SK-N-DZ (cell line): ENCODE measurements around the gene SHOC2. TPM values are rescaled to one million over a fixed set of nuclear protein-coding genes. Genes with fewer than 3 reads are reported as not detected.

Experiments
- DNase-seq: peaks from one replicate; pipeline ENCODE4 v3.0.0-alpha.2; 2015; ENCODE audit warnings: low spot score
- polyA plus RNA-seq, 2 experiments: library from polyadenylated mRNA; depleted of rRNA; stranded (reverse); fragments of >200 nt; gene quantifications; 2 replicates each; pipeline ENCODE4 v1.2.3, GENCODE V29; 2014

The SHOC2 gene
- polyA plus RNA-seq (2014; cell fraction: cytosol; rRNA removed), result 13.3 and 22.3 TPM in 2 replicates
- 10.2 and 10.6 TPM in 2 replicates for polyA plus RNA-seq (2014; cell fraction: nucleus; rRNA removed)

DNA sequence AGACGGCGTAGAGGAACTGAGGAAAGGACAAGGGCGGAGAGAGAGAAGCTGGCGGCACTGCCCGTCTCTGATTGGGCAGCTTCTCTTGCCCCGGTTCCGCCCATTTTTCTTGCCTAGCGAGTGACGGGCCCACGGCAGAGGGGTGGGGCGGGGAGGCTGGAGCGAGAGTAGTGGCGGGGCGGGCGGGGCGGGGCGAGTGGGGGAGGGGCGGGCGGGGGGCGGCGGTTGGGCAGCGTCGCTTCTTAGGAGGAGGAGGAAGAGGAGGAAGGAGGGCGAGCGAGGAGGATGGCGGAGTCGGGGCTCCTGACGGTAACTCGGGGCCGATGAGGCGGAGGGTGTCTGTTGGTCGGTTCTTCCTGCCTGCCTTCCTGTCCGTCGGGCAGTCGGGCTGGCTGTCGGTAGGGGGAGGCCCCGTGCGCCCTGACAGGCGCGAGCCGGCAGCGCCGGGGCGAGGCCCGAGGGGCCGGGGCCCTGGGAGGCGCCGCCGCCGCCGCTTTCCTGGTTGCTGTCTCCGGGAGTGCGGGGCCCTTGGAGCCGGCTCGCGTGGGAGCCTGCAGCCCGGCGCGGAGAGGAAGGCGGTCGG, at the start of gene SHOC2:
Gene SHOC2 (plus strand): TSS at position 256 of the 583 bp plus-strand sequence. CDS start 44,755 bp downstream, outside the sequence.
- DNase-seq, result no peak

- DNase-seq, result peak; percentile 30
Observed at GRCh38 chr10:110870823-110871297, 48.5 kb upstream of the SHOC2 start.

- DNase-seq, result peak; percentile 99
Observed at GRCh38 chr10:110871298-110872084, 47.9 kb upstream of the SHOC2 start, which contains the start of gene PDCD4. TSS of gene PDCD4 (plus strand) at chr10:110871928. CDS start at chr10:110876028, 4,100 bp downstream.

DNA sequence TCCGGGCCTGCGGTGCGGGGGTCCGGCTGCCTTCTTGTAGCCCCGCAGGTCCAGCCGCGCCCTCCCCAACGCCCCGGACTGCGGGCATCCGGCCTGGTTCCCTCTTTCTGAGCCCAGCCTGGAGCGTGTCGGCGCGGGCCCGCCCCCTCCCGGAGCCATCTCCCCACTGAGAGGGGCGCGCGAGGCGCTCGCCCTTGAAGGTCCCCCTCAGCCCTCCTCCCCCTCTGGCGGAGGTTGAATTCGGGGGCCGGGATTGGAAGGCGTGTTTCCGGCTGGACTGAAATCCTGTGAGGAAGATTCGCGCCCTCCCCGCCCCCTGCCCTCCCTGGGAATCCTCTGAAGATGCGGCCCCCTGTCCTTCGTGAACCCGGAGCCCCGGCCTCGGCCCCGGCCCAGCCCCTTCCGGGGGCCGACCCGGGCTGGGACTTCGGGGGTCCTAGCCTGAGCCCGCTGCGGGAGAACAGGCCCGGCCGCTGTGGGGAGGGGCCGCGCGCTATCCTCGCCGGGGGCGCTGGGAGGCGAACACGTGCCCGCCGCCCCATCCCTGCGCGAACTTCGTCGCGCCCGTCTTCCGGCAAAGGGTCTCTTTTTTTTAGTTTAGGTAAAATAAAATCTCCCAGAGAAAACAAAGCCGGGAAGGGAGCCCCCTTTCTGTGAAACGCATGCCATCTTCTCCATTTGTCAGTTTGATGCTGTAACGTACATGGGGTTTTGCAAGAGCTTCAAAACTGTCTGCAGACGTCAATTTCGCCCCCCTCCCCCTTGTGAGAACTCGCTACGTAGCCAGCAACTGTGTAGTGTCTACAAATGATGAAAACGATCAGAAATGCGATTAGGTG, 47.0 kb upstream of the SHOC2 start:
- DNase-seq, result peak; percentile 95

DNA sequence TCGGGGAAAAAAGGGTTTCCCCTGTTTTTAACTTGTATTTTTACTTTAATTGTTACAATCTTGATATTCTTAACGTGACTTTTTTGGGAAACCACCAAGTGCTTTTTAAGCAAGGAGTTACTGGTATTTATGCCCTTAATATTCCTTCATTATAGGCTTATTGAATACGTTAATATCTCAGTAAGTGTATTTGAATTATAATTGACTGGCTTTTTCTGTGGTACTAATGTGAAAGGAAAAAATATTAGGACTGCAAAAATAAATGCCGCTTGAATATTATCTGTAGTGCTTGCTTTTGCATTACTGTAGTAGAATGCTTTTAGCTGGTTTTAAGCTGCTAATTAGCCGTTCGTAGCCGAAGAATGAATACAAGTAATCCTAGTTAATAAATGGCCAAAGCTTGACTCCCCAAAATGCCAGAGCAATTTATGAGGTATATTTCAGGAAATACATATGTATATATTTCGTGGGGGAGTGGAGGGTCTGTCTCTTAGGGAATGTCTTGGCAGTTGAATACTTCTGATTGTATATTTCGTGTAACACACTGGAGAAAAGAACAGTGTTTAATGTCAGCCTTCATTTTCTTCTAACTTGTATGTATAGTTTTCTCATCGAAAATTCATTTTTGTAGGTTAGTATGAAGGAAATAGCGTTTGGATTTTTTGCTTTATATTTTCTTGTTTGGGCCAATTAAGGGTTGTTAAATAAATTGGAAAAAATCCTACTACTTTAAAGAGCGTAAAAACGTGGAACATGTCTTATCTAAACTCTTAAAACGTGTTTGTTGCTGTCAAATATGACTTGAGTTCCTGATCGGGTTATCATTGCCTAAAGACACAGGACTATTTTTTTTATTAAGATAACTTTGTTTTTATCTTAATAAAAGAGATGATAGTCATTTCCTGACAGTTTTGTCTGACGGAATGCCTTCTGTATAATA, 46.1 kb upstream of the SHOC2 start:
- DNase-seq, result no peak

GRCh38 chr10:110873951-110874350, 45.5 kb upstream of the SHOC2 start:
- no peak for DNase-seq

- DNase-seq, result no peak
Observed at GRCh38 chr10:110876000-110876399, 43.4 kb upstream of the SHOC2 start.

- DNase-seq, result no peak
Observed at GRCh38 chr10:110876788-110877187, 42.6 kb upstream of the SHOC2 start.

DNA sequence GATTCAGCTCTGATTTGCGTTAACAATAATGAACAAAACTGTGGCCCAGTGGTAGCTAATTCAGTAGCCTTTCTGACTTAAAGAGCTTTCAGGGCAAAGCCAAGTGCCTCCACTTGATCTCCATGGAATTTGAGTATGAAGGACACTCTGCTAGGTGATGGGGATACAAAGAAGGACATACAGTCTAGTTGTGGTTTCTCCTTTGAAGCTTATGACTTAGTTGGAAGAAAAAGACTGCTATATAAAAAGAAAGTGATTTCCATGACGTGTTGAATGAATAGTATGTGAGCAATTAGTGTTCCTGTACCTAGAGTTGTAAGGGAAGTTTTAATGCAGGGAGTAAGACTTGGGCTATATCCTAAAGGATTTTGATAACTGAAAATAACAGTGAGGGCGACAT, 39.4 kb upstream of the SHOC2 start:
- no peak for DNase-seq

GRCh38 chr10:110881247-110881646, 38.2 kb upstream of the SHOC2 start:
- DNase-seq, result no peak

DNA sequence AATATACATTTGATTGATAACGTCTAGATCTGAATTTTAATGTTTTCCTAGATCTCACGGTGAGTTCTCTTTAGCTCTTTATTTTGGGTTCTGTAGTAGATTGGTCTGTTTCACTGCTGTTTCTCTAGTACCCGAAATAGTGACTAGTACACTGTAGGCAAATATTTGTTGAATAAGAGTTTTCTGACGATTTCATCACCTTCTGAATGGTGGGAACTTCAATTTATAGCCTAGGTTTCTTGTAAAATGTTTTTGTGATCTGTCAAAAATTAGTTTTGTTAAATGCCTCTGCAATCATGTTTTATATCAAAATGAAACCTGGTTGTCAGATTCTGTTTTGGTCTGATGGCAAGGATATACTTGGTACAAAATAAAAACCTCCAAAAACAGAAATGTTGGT, 37.5 kb upstream of the SHOC2 start:
- no peak for DNase-seq

- no peak for DNase-seq
Observed at GRCh38 chr10:110883924-110884323, 35.5 kb upstream of the SHOC2 start.

- no peak for DNase-seq
Observed at GRCh38 chr10:110885932-110886674, 33.3 kb upstream of the SHOC2 start.

DNA sequence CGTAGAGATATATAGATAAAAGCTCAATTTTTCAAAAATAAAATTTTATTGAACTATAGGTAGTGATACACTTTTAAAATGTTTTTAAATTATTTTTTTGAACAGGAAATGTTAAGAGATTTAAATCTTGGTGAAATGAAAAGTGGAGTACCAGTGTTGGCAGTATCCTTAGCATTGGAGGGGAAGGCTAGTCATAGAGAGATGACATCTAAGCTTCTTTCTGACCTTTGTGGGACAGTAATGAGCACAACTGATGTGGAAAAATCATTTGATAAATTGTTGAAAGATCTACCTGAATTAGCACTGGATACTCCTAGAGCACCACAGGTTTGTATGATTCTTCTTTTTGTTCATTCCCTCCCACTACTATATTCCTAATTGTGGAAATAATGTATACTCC, 31.8 kb upstream of the SHOC2 start:
- no peak for DNase-seq

DNA sequence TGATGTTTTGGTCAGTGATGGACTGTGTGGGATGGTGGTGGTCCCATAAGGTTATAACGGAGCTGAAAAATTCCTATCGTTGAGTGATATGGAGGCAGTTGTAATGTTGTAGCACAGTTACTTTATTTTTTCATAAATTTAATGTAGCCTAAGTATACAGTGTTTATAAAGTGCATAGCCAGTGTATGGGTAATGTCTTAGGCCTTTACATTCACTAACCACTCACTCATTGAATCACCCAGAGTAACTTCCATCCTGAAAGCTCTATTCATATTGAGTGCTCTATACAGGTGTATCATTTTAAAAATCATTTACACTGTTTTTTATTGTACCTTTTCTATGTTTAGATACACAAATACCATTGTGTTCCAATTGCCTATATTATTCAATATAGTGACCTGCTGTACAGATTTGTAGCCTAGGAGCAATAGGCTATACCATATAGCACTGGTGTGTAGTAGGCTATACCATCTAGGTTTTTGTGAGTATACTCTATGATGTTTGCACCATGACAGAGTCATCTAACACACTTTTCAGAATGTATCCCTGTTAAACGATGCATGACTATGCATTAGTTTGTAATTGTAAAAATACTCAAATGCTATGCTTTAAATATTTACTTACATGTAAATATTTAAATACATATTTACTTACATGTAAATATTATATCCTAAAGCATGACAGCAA, 26.7 kb upstream of the SHOC2 start:
- no peak for DNase-seq

DNA sequence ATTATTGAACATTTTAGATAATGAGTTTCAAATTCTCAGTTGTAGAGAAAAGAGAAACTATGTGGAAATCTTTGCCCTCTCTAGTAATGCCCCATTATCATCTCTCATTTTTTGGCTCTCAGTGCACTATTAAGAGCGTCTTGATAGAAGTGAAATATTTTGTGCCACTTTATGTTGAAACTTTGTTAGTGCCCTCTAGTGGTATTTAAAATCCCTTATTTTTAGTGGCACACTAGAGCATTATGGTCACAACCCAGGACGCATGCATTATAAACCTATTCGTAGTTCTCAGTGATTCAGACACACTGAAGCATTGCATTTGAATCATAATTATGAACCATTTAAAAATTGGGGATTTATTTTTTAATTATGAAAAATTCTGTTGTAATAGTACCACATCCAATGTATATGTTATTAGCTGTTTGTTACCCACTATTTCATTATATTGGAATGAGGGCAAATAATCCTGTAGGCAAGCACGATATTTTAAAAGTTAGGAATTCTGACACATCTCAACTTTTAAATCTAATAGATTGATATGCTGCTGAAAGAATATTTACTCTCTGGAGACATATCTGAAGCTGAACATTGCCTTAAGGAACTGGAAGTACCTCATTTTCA, 25.7 kb upstream of the SHOC2 start:
- peak; percentile 49 for DNase-seq

DNA sequence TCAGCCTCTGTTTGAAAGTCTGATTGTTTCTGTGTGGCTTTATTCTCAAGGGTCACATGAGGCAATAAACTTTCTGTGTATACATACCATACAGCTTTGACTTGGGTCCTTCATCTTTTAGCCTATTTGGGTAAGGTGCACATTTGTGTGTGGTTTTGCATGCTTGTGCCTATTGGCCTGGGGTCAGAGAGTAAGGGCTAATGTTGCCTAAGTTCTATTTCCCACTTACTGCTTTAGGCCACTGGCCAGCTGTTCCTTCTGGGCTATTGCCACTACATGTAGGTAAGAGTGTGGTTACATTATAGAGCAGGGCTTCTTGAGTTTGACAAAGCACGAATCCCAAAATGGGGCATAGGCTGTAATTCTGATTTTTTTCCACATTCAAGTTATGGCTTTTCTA, 22.2 kb upstream of the SHOC2 start:
- DNase-seq, result no peak

DNA sequence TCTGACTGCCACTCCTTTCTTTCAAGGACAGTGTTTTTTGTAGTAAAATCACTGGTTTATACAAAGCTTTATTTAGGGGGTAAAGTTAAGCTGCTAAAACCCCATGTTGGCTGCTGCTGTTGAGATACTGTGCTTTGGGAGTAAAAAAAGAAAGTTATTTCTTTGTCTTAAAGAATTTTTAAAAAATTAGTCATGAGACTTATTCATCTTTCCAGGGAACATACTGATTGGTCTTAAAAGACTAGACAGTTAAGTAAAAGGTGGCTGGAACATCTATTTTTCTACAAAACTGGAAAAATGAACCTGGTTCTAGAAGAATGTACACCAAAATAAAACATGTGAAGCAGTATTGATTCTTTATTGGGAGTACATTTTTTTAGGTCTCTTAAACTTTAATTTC, 21.0 kb upstream of the SHOC2 start:
- no peak for DNase-seq

GRCh38 chr10:110900983-110901382, 18.4 kb upstream of the SHOC2 start:
- DNase-seq, result no peak
